Measurements from ENCODE around the gene MUS81. TPM values are rescaled to one million over a fixed set of nuclear protein-coding genes. Genes with fewer than 3 reads are reported as not detected.

MUS81 gene
- total RNA-seq, 2 donors from 2014 or later, result 23.4 to 26.3 TPM

DNA sequence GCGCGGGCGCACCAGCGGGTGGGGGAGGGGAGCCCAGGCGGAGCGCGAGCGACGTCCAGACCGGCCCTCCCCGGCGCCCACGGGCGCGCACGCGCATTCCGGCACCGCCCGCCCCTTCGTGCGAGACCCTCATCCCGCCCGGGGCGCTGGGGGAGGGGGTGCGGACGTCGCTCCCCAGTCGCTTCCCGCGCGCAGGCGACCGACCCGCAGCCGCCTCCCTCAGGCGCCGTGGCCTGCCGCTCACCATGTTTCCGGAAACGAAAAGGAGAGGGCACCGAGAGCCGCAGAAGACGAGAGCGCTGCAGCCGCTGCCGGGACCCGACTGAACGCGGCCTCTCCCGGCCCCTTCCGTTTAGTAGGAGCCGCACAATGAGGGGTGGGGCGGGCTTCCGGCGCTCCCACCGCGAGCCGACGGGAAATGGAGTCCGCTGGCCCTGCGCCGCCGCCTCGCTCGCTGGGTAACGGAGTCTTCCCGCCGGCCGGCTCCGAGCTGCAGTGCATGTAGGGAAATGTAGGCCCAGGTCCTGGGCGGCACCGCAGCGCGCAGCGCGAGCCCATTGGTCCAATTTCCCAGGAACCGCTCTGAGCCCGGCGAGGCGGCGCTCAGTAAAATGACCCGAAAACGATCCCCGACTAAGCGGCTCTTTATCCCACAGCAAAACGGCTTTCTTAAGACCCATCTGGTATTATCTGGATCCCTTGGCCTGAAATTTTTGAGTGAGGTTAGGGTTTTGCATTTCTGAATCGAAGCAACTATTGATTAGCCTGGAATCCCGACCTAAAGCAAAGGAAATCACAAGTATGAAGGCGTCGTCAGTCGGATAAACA lies 2.2 kb upstream of the MUS81 start, which contains the start of gene CFL1:
TSS of gene CFL1 (minus strand) at position 328 of the 828 bp plus-strand sequence. CDS start at position 247, 81 bp downstream.
- Histone ChIP-seq H3K4me1 (peaks cover 0 to 57% of the 10 kb centered on the region in 2 donors), H3K9me3 (no peaks in the 10 kb centered on the region), H3K36me3 (peaks cover 47% of the 10 kb centered on the region), H3K27ac (peak within 1 kb of the TSS; percentile 96), H3K4me3 (peak within 1 kb of the TSS; percentile 98 to 100), H3K27me3 (no peaks in the 10 kb centered on the region)
- TF ChIP-seq CTCF (IDR thresholded peaks at IDR 0.05), result peak in 1 of 2 donors; percentile 10
- DNase-seq (ENCODE audit: low spot score), result peak; percentile 99

- Histone ChIP-seq H3K4me3 (peak overlapping the region; percentile 98 to 100), H3K36me3 (peaks cover 47% of the 10 kb centered on the region), H3K27ac (peak overlapping the region; percentile 96), H3K4me1 (peaks cover 0 to 61% of the 10 kb centered on the region in 2 donors), H3K27me3 (no peaks in the 10 kb centered on the region), H3K9me3 (no peaks in the 10 kb centered on the region)
- DNase-seq (ENCODE audit: low spot score), result no peak
- TF ChIP-seq CTCF (IDR thresholded peaks at IDR 0.05), result no peak
These were observed 1.5 kb upstream of the MUS81 start for GRCh38 chr11:65858681-65859087.

- TF ChIP-seq CTCF (IDR thresholded peaks at IDR 0.05), result no peak
- Histone ChIP-seq H3K4me1 (peaks cover 0 to 66% of the 10 kb centered on the region in 2 donors), H3K9me3 (no peaks in the 10 kb centered on the region), H3K27me3 (no peaks in the 10 kb centered on the region), H3K27ac (peak overlapping the region; percentile 96), H3K4me3 (peak overlapping the region; percentile 98 to 100), H3K36me3 (peaks cover 47% of the 10 kb centered on the region)
- peak; percentile 100 for DNase-seq (ENCODE audit: low spot score)
These were observed 980 bp upstream of the MUS81 start for GRCh38 chr11:65859095-65859811.

GRCh38 chr11:65859812-65860277 lies 388 bp upstream of the MUS81 start:
- DNase-seq (ENCODE audit: low spot score), result peak; percentile 67
- Histone ChIP-seq H3K27ac (peak overlapping the region; percentile 96), H3K4me1 (peaks cover 0 to 67% of the 10 kb centered on the region in 2 donors), H3K36me3 (peaks cover 47% of the 10 kb centered on the region), H3K9me3 (no peaks in the 10 kb centered on the region), H3K27me3 (no peaks in the 10 kb centered on the region), H3K4me3 (peak overlapping the region; percentile 64 to 98)
- TF ChIP-seq CTCF (IDR thresholded peaks at IDR 0.05), result no peak

GRCh38 chr11:65861165-65861505 lies 902 bp downstream of the MUS81 start:
- Histone ChIP-seq H3K4me1 (peaks cover 0 to 55% of the 10 kb centered on the region in 2 donors), H3K27me3 (no peaks in the 10 kb centered on the region), H3K27ac (peak overlapping the region; percentile 96), H3K9me3 (no peaks in the 10 kb centered on the region), H3K4me3 (peak overlapping the region; percentile 64 to 98), H3K36me3 (peaks cover 47% of the 10 kb centered on the region)
- TF ChIP-seq CTCF (IDR thresholded peaks at IDR 0.05), result no peak
- DNase-seq (ENCODE audit: low spot score), result no peak
